Sciatic nerve (tissue), 2 donors: ENCODE measurements around the gene C1orf174. TPM values are rescaled to one million over a fixed set of nuclear protein-coding genes. Genes with fewer than 3 reads are reported as not detected.
A peak's percentile ranks its signal among the peaks of the same experiment; 100 is the strongest.
"Not testable (repeated sequence)": the region's sequence is repeated elsewhere in the genome, so short reads cannot be mapped to it uniquely, and the experiment has no call there.

Experiments used
- ATAC-seq: fragments of 200-7000 bp; cut with Tn5 transposase; one replicate; pipeline ENCODE4 v1.9.1; 2020; ENCODE audit warnings: mild to moderate bottlenecking, moderate library complexity
- DNase-seq: peaks from one replicate; pipeline ENCODE4 v3.0.0-alpha.2; 2020; ENCODE audit warnings: low spot score
- intact Hi-C: fragments of 100-400 bp; cut with DNase I; formaldehyde crosslinking; loops from one replicate; pipeline ENCODE4 v1.14.2; 2022
- total RNA-seq: library from RNA; stranded (reverse); fragmentation: NEBNext Ultra II Directional; extraction: Animal tissue kit (Norgen Biotek cat#: 25700); gene quantifications from one replicate; pipeline ENCODE4 v1.2.1, GENCODE V29; 2021
- donor health status: DM: no; HTN: no; CAD: no.
- donor health status: DM: no; HTN: no; CAD: no.

The C1orf174 gene
- total RNA-seq, 1 donor from 2014 or later, result 18.6 TPM

GRCh38 chr1:3928586-3928985 lies 28.5 kb upstream of the C1orf174 start:
- ATAC-seq (no peak), DNase-seq (no peak)
- intact Hi-C loops, result no loop called here

GRCh38 chr1:3926956-3927355 lies 26.9 kb upstream of the C1orf174 start:
- no peak for ATAC-seq
- intact Hi-C loops, result no loop called here
- no peak for DNase-seq

GRCh38 chr1:3925762-3926161 lies 25.7 kb upstream of the C1orf174 start:
- DNase-seq (no peak), ATAC-seq (no peak)
- intact Hi-C loops, result no loop called here

GRCh38 chr1:3925256-3925655 lies 25.2 kb upstream of the C1orf174 start:
- intact Hi-C loops, result no loop called here
- ATAC-seq (no peak), DNase-seq (no peak)

- intact Hi-C loops, result no loop called here
- ATAC-seq (peak; percentile 62), DNase-seq (no peak)
Measured at GRCh38 chr1:3924825-3925220, 24.8 kb upstream of the C1orf174 start.

GRCh38 chr1:3924186-3924824 lies 24.2 kb upstream of the C1orf174 start:
- intact Hi-C loops, result no loop called here
- no peak for DNase-seq
- no peak for ATAC-seq

- ATAC-seq (no peak), DNase-seq (no peak)
- intact Hi-C loops, result no loop called here
Measured at GRCh38 chr1:3923378-3924185, 23.5 kb upstream of the C1orf174 start.

- ATAC-seq (no peak), DNase-seq (no peak)
- intact Hi-C loops, result no loop called here
Measured at GRCh38 chr1:3922851-3923250, 22.8 kb upstream of the C1orf174 start.

GRCh38 chr1:3922201-3922725 lies 22.2 kb upstream of the C1orf174 start:
- no peak for ATAC-seq
- intact Hi-C loops, result no loop called here
- no peak for DNase-seq

- intact Hi-C loops, result no loop called here
- no peak for DNase-seq
- ATAC-seq, result no peak
Measured at GRCh38 chr1:3921765-3922164, 21.7 kb upstream of the C1orf174 start.

GRCh38 chr1:3919706-3920105 lies 19.6 kb upstream of the C1orf174 start:
- intact Hi-C loops, result no loop called here
- DNase-seq (no peak), ATAC-seq (no peak)

GRCh38 chr1:3918966-3919611 lies 19.0 kb upstream of the C1orf174 start:
- no peak for DNase-seq

GRCh38 chr1:3918359-3918758 lies 18.3 kb upstream of the C1orf174 start:
- DNase-seq, intact Hi-C loops: not testable (repeated sequence)

More at GRCh38 chr1:3918966-3919611, 19.0 kb upstream of the C1orf174 start:
- no peak for ATAC-seq
- intact Hi-C loops, result no loop called here

GRCh38 chr1:3917761-3918160 lies 17.7 kb upstream of the C1orf174 start:
- no peak for ATAC-seq
- DNase-seq, result peak; percentile 34
- intact Hi-C loops, result no loop called here

More at GRCh38 chr1:3918359-3918758, 18.3 kb upstream of the C1orf174 start:
- not testable (repeated sequence) for ATAC-seq

- intact Hi-C loops, result no loop called here
- ATAC-seq (no peak), DNase-seq (peak; percentile 44)
Measured at GRCh38 chr1:3915551-3916121, 15.6 kb upstream of the C1orf174 start.

GRCh38 chr1:3914911-3915310 lies 14.8 kb upstream of the C1orf174 start:
- ATAC-seq, result no peak
- intact Hi-C loops, result no loop called here
- peak; percentile 53 for DNase-seq

GRCh38 chr1:3914331-3914851 lies 14.3 kb upstream of the C1orf174 start:
- intact Hi-C loops, result no loop called here
- ATAC-seq (no peak), DNase-seq (peak; percentile 46)

- DNase-seq (peak; percentile 51), ATAC-seq (no peak)
- intact Hi-C loops, result no loop called here
Measured at GRCh38 chr1:3912809-3913685, 13.0 kb upstream of the C1orf174 start.
